Left lobe of liver (tissue), 2 donors: ENCODE results near the gene SETD2. TPM values are rescaled to one million over a fixed set of nuclear protein-coding genes. Genes with fewer than 3 reads are reported as not detected.
A peak's percentile ranks its signal among the peaks of the same experiment; 100 is the strongest.

ENCODE experiments used
- ATAC-seq: fragments of 200-7000 bp; cut with Tn5 transposase; one replicate; pipeline ENCODE4 v1.9.1; 2020; ENCODE audit warnings: mild to moderate bottlenecking, moderate library complexity
- DNase-seq: peaks from one replicate; pipeline ENCODE4 v3.0.0-alpha.2; 2020; ENCODE audit warnings: low spot score
- total RNA-seq: library from RNA; stranded (reverse); gene quantifications from one replicate; pipeline ENCODE4 v1.2.1, GENCODE V29; 2021
- donor health status: DM: no; HTN: no; CAD: no; lungs with moderate emphysema.
- donor health status: DM: no; HTN: yes; CAD: no.

Gene SETD2
- total RNA-seq, 1 donor from 2014 or later, result 21.5 TPM

- DNase-seq (no peak), ATAC-seq (no peak)
These were observed 152.5 kb downstream of the SETD2 start for GRCh38 chr3:47011371-47011770.

DNA sequence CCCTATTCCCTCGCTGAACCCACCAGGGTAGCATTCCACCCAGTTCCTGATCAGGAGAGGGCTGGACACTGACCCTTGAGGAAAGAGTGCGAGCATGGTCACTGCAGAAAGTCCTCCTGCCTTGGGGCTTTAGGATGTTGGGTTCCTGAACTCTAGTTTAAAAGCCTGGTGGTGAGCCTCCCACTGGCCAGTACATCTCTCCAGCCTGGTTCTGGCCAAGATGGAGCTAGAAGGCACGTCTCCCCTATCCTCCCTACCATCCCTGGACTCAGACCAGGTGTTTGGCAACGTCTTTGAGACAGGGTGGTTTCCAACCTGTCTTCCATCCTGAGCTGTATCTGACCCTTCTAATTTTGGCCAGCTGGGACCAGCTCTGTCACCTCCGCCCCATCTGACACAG is 153.0 kb downstream of the SETD2 start:
- ATAC-seq, result no peak
- DNase-seq, result no peak

- peak; percentile 43 for DNase-seq
- ATAC-seq, result no peak
These were observed 153.7 kb downstream of the SETD2 start for GRCh38 chr3:47010111-47010712.

GRCh38 chr3:47009225-47010110 is 154.4 kb downstream of the SETD2 start:
- DNase-seq (peak; percentile 88), ATAC-seq (peak; percentile 92)

DNA sequence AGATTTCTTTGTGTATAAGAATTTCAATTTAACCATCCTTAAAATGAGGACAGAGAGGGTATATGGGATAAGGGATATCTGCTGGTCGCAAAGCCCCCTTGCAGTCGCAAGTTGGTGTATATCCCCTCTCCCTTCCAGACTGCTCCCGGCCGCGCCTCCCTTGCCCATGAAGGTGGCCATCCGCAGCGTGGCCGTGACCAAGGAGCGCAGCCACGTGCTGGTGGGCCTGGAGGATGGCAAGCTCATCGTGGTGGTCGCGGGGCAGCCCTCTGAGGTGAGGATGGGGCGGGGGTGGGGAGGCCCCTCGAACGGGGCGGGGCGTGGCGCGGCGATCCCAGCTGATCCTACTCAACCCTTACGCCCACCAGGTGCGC is 155.1 kb downstream of the SETD2 start:
- DNase-seq, result no peak
- ATAC-seq, result no peak

GRCh38 chr3:47008234-47008796 is 155.6 kb downstream of the SETD2 start:
- DNase-seq, result peak; percentile 43

GRCh38 chr3:47007482-47008233 is 156.3 kb downstream of the SETD2 start:
- peak; percentile 43 for DNase-seq
- ATAC-seq, result no peak

More at GRCh38 chr3:47008234-47008796, 155.6 kb downstream of the SETD2 start:
- ATAC-seq, result no peak

DNA sequence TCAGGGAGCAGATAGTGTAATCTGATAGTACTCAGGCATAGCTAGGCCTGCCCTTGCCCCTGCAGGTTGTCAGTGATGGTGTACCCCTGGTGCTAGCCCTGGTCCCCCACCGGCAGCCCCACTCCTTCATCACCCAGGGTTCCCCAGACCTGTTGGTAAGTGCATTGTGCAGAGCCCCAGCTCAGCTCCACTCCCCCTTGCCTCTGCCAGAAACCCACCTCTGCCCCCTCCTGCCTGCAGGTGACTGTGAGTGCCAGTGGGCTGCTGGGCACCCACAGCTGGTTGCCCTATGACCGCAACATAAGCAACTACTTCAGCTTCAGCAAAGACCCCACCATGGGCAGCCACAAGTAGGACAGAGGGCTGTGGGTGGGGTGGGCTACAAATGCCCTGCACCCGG is 156.9 kb downstream of the SETD2 start:
- ATAC-seq, result no peak
- peak; percentile 43 for DNase-seq

DNA sequence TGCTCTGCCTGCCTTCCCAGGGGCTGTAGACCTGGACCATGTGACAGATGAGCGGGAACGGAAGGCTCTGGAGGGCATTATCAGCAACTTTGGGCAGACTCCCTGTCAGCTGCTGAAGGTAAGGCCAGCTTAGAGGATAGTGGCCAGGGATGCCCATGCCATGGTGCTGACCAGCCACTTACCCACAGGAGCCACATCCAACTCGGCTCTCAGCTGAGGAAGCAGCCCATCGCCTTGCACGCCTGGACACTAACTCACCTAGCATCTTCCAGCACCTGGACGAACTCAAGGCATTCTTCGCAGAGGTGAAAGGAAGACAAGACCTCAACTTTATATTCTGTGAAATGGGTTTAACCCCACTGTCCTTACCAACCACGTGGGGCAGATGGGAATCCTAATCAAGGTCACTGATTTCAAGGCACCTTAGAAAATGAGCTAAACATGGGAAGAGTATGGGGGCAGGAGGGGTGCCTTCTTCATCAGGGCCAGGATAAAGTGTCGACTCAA is 157.7 kb downstream of the SETD2 start:
- ATAC-seq (no peak), DNase-seq (peak; percentile 12)

DNA sequence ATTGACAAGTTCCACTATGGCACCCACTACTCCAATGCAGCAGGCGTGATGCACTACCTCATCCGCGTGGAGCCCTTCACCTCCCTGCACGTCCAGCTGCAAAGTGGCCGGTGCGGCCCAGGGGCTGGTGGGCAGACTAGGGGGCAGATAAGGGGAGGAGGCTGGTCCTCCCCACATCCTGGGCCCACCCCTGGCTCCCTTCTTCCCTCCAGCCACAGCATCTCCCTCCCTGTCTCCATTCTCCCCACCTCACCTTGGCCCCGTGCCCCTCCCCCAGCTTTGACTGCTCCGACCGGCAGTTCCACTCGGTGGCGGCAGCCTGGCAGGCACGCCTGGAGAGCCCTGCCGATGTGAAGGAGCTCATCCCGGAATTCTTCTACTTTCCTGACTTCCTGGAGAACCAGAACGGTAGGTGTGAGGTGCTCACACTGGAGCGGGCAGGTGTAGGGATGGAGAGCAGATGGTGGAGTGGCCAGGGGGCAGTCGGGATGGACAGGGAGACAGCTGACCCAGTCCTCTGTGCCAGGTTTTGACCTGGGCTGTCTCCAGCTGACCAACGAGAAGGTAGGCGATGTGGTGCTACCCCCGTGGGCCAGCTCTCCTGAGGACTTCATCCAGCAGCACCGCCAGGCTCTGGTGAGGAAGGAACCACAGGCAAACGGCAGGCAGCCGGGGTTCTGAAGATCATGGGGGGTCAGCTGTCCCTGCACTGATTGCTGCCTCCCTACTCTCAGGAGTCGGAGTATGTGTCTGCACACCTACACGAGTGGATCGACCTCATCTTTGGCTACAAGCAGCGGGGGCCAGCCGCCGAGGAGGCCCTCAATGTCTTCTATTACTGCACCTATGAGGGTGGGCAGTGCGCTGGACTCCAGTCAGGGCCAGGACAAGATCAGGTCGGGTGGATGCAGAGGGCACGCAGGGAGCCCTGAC is 158.4 kb downstream of the SETD2 start:
- ATAC-seq (no peak), DNase-seq (no peak)

- DNase-seq, result no peak
- no peak for ATAC-seq
These were observed 159.3 kb downstream of the SETD2 start for GRCh38 chr3:47004369-47005211.

DNA sequence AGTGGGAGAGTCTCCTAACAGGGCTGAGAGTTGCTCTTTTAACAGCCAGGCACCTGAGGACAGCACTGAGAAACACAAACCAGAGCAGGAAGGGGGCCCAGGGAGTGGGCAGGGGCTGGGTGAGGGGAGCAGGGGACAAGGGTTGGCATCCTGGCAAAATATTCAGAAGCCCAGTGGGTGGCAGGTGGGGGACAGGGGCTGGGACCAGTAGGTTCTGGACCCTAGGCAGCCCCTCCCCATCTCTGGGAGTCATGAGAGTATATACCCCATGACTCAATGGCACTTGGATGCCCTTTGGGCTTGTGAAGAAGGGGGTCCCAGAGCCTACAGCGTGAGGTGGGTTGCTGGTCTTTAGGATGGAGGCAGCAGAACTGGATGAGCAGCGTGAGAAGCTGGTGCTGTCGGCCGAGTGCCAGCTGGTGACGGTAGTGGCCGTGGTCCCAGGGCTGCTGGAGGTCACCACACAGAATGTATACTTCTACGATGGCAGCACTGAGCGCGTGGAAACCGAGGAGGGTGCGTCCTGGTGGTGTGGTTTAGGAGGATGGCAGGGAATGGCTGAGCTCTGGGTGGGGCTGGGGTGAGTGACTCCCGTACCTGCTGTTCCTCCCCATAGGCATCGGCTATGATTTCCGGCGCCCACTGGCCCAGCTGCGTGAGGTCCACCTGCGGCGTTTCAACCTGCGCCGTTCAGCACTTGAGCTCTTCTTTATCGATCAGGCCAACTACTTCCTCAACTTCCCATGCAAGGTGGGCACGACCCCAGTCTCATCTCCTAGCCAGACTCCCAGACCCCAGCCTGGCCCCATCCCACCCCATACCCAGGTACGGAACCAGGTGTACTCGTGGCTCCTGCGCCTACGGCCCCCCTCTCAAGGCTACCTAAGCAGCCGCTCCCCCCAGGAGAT is 160.2 kb downstream of the SETD2 start:
- ATAC-seq, result no peak
- no peak for DNase-seq

DNA sequence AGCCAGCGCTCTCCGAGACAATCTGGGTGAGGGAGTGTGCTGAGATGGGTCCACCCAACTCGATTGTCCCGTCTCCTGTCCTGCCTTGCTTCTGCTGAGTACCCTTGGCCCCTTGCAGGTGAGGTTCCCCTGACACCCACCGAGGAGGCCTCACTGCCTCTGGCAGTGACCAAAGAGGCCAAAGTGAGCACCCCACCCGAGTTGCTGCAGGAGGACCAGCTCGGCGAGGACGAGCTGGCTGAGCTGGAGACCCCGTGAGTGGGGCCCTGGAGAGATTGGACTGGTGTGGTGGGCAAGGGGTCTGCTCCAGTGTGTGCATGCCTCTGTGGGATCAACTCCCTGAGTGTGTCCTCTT is 160.9 kb downstream of the SETD2 start:
- ATAC-seq, result no peak
- no peak for DNase-seq

- no peak for ATAC-seq
- no peak for DNase-seq
These were observed 161.5 kb downstream of the SETD2 start for GRCh38 chr3:47002171-47003055.

- ATAC-seq (no peak), DNase-seq (no peak)
These were observed 162.2 kb downstream of the SETD2 start for GRCh38 chr3:47001731-47002170.

DNA sequence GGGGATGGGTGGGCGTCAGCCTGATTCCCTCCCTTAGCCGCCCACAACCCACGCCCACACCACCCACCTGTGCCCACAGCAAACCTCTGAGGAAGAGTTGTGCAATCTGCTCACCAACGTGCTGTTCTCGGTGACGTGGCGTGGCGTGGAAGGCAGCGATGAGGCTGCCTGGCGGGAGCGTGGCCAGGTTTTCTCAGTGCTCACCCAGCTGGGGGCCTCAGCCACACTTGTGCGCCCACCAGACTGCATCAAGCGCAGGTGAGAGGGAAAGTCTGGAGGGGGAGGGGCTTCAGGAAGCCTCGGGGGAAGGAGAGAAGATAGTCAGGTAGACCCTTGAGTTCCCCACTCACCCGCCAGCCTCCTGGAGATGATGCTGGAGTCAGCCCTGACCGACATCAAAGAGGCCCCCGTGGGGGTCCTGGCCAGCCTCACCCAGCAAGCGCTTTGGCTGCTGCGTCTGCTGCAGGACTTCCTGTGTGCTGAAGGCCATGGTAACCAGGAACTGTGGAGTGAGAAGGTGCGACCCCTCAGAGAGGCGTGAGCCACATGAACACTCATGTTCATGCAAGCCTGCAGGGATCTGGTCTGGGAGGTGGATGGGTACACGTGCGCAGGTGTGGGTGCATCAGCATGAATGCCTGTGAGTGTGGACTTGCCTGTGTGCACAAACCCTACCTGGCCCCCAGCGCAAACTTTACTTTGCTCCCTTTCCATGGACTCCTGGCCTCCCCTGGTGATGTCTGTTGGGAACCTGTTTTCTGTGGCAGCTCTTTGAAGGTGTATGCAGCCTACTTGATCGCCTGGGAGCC is 162.8 kb downstream of the SETD2 start:
- no peak for ATAC-seq

More for the DNA sequence above, 162.8 kb downstream of the SETD2 start:
- no peak for DNase-seq
